Left ventricle myocardium inferior (tissue), 1 donor: ENCODE data around the gene SLC22A17. TPM values are rescaled to one million over a fixed set of nuclear protein-coding genes. Genes with fewer than 3 reads are reported as not detected.
A peak's percentile ranks its signal among the peaks of the same experiment; 100 is the strongest.
"Not testable (repeated sequence)": the region's sequence is repeated elsewhere in the genome, so short reads cannot be mapped to it uniquely, and the experiment has no call there.

Experiments
- DNase-seq: peaks from one replicate; pipeline ENCODE4 v3.0.0-alpha.2; 2020
- H3K27ac ChIP-seq: fragments of 200-600 bp; replicated peaks from 2 replicates; pipeline ENCODE4 v1.8.0; 2021
- H3K27me3 ChIP-seq: fragments of 200-600 bp; 2 replicates; pipeline ENCODE4 v1.8.0; 2021; ENCODE audit warnings: low read depth
- H3K36me3 ChIP-seq: fragments of 200-600 bp; 2 replicates; pipeline ENCODE4 v1.8.0; 2021
- H3K4me1 ChIP-seq: fragments of 200-600 bp; 2 replicates; pipeline ENCODE4 v1.8.0; 2021
- H3K4me3 ChIP-seq: fragments of 200-600 bp; 2 replicates; pipeline ENCODE4 v1.8.0; 2021; ENCODE audit warnings: mild to moderate bottlenecking, moderate library complexity
- H3K9me3 ChIP-seq: fragments of 200-600 bp; replicated peaks from 2 replicates; pipeline ENCODE4 v1.8.0; 2021
- CTCF ChIP-seq: fragments of 200-600 bp; IDR thresholded peaks from 2 replicates; pipeline ENCODE4 v1.8.0; 2021; ENCODE audit warnings: antibody characterized with exemption, mild to moderate bottlenecking, borderline replicate concordance
- intact Hi-C: fragments of 100-400 bp; cut with micrococcal nuclease; formaldehyde crosslinking; loops from one replicate; pipeline ENCODE4 v1.11.0; 2022
- long read RNA-seq: library from polyadenylated mRNA; unstranded; transcript quantifications from one replicate; pipeline ENCODE4 v2.0.0, GENCODE V29; 2021
- total RNA-seq: library from RNA; stranded (reverse); fragmentation: NEBNext Ultra II Directional; extraction: Animal tissue kit (Norgen Biotek cat#: 25700); gene quantifications from one replicate; pipeline ENCODE4 v1.2.1, GENCODE V29; 2021
- donor health status: DM: no; HTN: yes; CAD: no; lungs with severe emphysema.

Gene SLC22A17
- total RNA-seq, result 9.7 TPM
- long read RNA-seq, partial matches to known transcripts, result 1 of 14 reads
- long read RNA-seq, other reads (novel, unspliced or antisense), result 9 of 14 reads

DNA sequence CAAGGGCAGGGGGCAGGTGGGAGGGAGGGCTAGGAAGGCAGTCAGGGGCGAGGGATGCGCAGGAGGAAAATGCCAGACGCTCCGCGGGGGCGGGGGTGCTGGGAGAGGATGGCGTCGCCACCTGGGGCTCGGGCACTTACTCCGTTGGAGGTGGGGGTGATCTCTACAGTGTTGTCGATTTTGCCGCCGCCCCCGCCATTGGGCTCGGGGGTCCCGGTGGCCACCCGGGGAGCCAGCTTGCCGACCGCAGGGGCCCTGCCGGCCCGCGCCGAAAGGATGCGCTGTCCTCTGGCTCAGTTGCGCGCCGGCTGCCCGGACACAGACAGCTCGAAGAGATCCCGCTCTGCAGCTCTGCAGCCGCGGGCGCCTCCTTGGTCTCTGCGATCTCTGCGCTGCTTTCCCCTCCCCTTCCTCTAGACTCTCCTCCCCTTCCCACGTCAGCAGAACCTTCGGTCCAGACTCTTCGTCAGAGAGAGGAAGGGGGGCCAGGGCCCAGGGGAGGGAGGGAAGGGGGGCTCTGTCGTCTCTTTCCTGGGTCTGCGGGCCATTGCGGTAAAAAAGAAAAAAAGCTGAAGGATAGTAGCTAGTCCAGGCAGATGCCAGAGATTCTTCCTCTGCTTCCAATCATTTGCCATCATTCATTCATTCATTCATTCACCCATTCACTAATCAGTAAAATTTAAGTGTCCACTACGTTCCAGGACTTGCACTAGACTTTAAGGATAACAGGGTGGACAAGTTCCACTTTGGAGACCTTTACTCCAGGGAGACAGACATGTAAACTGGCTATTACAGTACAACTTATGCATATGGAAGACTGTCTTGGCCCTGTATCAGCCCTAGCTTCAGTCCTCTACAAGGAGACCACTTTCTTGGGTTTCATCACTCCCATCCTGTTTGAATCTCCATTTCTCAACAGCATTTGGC, at the start of gene SLC22A17:
SLC22A17 (minus strand) TSS at position 382 of the 927 bp plus-strand sequence.
- H3K4me1 ChIP-seq, result peaks cover 24% of the 10 kb centered on the region
- intact Hi-C loops, result no loop called here
- no peak for TF ChIP-seq CTCF
- H3K9me3 ChIP-seq, result no peaks in the 10 kb centered on the region
- H3K36me3 ChIP-seq, result no peaks in the 10 kb centered on the region
- peak within 1 kb of the TSS; percentile 76 for H3K4me3 ChIP-seq
- H3K27me3 ChIP-seq, result peaks cover 10% of the 10 kb centered on the region
- peak; percentile 79 for DNase-seq
- H3K27ac ChIP-seq, result peak within 1 kb of the TSS; percentile 50

- peaks cover 76% of the 10 kb centered on the region for H3K4me1 ChIP-seq
- peaks cover 11% of the 10 kb centered on the region for H3K27me3 ChIP-seq
- intact Hi-C loops, result no loop called here
- peak; percentile 11 for DNase-seq
- H3K4me3 ChIP-seq, result peak overlapping the region; percentile 65
- H3K27ac ChIP-seq, result peak overlapping the region; percentile 91
- TF ChIP-seq CTCF, result no peak
- peaks cover 80% of the 10 kb centered on the region for H3K36me3 ChIP-seq
- H3K9me3 ChIP-seq, result no peaks in the 10 kb centered on the region
Observed at GRCh38 chr14:23401291-23401690, 48.6 kb upstream of the SLC22A17 start.

DNA sequence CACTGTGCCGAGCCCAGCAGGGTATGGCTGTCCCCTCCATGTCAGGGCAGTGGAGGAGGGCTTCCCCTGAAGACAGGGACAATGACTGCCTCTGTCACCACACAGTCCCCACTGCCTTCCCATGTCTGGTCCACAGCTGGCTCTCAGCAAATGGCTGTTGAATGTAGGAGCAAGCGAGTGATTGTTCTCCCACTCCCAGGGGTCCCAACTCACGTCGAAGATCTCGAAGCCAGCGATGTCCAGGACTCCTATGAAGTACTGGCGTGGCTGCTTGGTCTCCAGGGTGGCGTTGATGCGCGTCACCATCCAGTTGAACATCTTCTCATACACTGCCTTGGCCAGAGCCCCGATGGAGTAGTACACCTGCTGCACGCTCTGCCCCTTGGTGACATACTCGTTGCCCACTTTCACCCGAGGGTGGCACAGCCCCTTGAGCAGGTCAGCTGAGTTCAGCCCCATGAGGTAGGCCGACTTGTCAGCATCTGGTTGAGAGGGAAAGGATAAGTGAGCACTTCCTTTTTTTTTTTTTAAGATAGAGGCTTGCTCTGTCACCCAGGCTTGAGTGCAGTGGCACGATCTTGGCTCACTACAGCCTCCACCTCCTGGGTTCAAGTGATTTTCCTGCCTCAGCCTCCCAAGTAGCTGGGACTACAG, 47.9 kb upstream of the SLC22A17 start:
- peak overlapping the region; percentile 91 for H3K27ac ChIP-seq
- H3K4me1 ChIP-seq, result peaks cover 71% of the 10 kb centered on the region
- intact Hi-C loops, H3K9me3 ChIP-seq: not testable (repeated sequence)
- peak; percentile 13 for DNase-seq
- peak overlapping the region; percentile 65 for H3K4me3 ChIP-seq
- H3K36me3 ChIP-seq, result peaks cover 73% of the 10 kb centered on the region
- H3K27me3 ChIP-seq, result peaks cover 11% of the 10 kb centered on the region

GRCh38 chr14:23399591-23399990, 46.9 kb upstream of the SLC22A17 start:
- H3K27me3 ChIP-seq, result peaks cover 5% of the 10 kb centered on the region
- TF ChIP-seq CTCF, result no peak
- peak overlapping the region; percentile 58 for H3K27ac ChIP-seq
- H3K9me3 ChIP-seq, result no peaks in the 10 kb centered on the region
- peaks cover 64% of the 10 kb centered on the region for H3K36me3 ChIP-seq
- DNase-seq, result peak; percentile 12
- intact Hi-C loops, result no loop called here
- H3K4me1 ChIP-seq, result peaks cover 61% of the 10 kb centered on the region
- H3K4me3 ChIP-seq, result peak overlapping the region; percentile 65

- intact Hi-C loops, result no loop called here
- peak; percentile 12 for DNase-seq
- peak overlapping the region; percentile 9 for H3K4me3 ChIP-seq
- H3K9me3 ChIP-seq, result no peaks in the 10 kb centered on the region
- peaks cover 57% of the 10 kb centered on the region for H3K4me1 ChIP-seq
- peak overlapping the region; percentile 58 for H3K27ac ChIP-seq
- H3K27me3 ChIP-seq, result peaks cover 5% of the 10 kb centered on the region
- peaks cover 61% of the 10 kb centered on the region for H3K36me3 ChIP-seq
- no peak for TF ChIP-seq CTCF
Observed at GRCh38 chr14:23399136-23399535, 46.4 kb upstream of the SLC22A17 start.
